Measurements from ENCODE around the gene TSNAXIP1.

GRCh38 chr16:67781565-67781921 is 25.1 kb upstream of the TSNAXIP1 start:
- TF ChIP-seq, protein P1, sequence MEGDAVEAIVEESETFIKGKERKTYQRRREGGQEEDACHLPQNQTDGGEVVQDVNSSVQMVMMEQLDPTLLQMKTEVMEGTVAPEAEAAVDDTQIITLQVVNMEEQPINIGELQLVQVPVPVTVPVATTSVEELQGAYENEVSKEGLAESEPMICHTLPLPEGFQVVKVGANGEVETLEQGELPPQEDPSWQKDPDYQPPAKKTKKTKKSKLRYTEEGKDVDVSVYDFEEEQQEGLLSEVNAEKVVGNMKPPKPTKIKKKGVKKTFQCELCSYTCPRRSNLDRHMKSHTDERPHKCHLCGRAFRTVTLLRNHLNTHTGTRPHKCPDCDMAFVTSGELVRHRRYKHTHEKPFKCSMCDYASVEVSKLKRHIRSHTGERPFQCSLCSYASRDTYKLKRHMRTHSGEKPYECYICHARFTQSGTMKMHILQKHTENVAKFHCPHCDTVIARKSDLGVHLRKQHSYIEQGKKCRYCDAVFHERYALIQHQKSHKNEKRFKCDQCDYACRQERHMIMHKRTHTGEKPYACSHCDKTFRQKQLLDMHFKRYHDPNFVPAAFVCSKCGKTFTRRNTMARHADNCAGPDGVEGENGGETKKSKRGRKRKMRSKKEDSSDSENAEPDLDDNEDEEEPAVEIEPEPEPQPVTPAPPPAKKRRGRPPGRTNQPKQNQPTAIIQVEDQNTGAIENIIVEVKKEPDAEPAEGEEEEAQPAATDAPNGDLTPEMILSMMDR (IDR thresholded peaks at IDR 0.05 in 2 of 3, conservative IDR thresholded peaks at IDR 0.05 in 1 of 3; ENCODE audit: control insufficient read depth in 2 of 3, extremely low read depth in 1 of 3, insufficient read depth in 1 of 3, low read depth in 3 of 3, low read length in 3 of 3): no peak
- TF ChIP-seq ZNF274 (IDR thresholded peaks at IDR 0.05; ENCODE audit: insufficient read depth, insufficient read length): no peak
- no peak for TF ChIP-seq POLR2A (IDR thresholded peaks at IDR 0.05; ENCODE audit: low read depth, low read length)
- TF ChIP-seq CREM (IDR thresholded peaks at IDR 0.05; ENCODE audit: low read depth): no peak
- TF ChIP-seq CBX3 (IDR thresholded peaks at IDR 0.05; ENCODE audit: borderline replicate concordance, low read depth): no peak
- TF ChIP-seq EP300 (IDR thresholded peaks at IDR 0.05; ENCODE audit: borderline replicate concordance in 1 of 2, control insufficient read depth in 1 of 2, low read depth in 2 of 2, low read length in 2 of 2): no peak
- TF ChIP-seq SRF (IDR thresholded peaks at IDR 0.05; ENCODE audit: low read depth in 2 of 2, low read length in 2 of 2): no peak
- no peak for TF ChIP-seq POLR2AphosphoS2 (IDR thresholded peaks at IDR 0.05; ENCODE audit: low read depth, low read length)
- TF ChIP-seq RBBP5 (conservative IDR thresholded peaks at IDR 0.05): no peak
- TF ChIP-seq TARDBP (IDR thresholded peaks at IDR 0.05; ENCODE audit: borderline replicate concordance): no peak
- TF ChIP-seq RCOR1 (conservative IDR thresholded peaks at IDR 0.05; ENCODE audit: low read depth, low read length): no peak
